ENCODE data around the gene DYDC2.
"Not testable (repeated sequence)": the region's sequence is repeated elsewhere in the genome, so short reads cannot be mapped to it uniquely, and the experiment has no call there.

Gene DYDC2

GRCh38 chr10:80412486-80412885 lies 55.9 kb downstream of the DYDC2 start:
- FAIRE-seq (no peak), DNase-seq (ENCODE audit: low spot score) (no peak)

GRCh38 chr10:80413271-80413996 lies 56.9 kb downstream of the DYDC2 start:
- no peak for FAIRE-seq
- DNase-seq (ENCODE audit: low spot score), result no peak

- FAIRE-seq (no peak), DNase-seq (ENCODE audit: low spot score) (no peak)
Measured at GRCh38 chr10:80414142-80414895, 57.7 kb downstream of the DYDC2 start.

GRCh38 chr10:80415734-80416478 lies 59.3 kb downstream of the DYDC2 start:
- FAIRE-seq (no peak), DNase-seq (ENCODE audit: low spot score) (no peak)

- FAIRE-seq, result no peak
- no peak for DNase-seq (ENCODE audit: low spot score)
Measured at GRCh38 chr10:80416479-80417098, 60.0 kb downstream of the DYDC2 start.

GRCh38 chr10:80417256-80417655 lies 60.7 kb downstream of the DYDC2 start:
- DNase-seq (ENCODE audit: low spot score); FAIRE-seq: not testable (repeated sequence)

Data from RCC 7860 (cell line).